NCI-H2107 treated with DMSO at 0.1 percent for 48 hours (cell line): ENCODE measurements around the gene WWOX.
A peak's percentile ranks its signal among the peaks of the same experiment; 100 is the strongest.

ENCODE experiments used
- DNase-seq: peaks from one replicate; lab custom pipeline; 2025; ENCODE audit not compliant: unreplicated experiment; lab: John Stamatoyannopoulos, UW

The WWOX gene

GRCh38 chr16:78140818-78141466 is 41.5 kb downstream of the WWOX start:
- DNase-seq: no peak

GRCh38 chr16:78142788-78143187 is 43.3 kb downstream of the WWOX start:
- DNase-seq: no peak

GRCh38 chr16:78146807-78147206 is 47.4 kb downstream of the WWOX start:
- no peak for DNase-seq

GRCh38 chr16:78147911-78148401 is 48.5 kb downstream of the WWOX start:
- DNase-seq: no peak

- no peak for DNase-seq
These were observed 50.8 kb downstream of the WWOX start for GRCh38 chr16:78150233-78150632.

GRCh38 chr16:78154729-78155461 is 55.4 kb downstream of the WWOX start:
- no peak for DNase-seq

- DNase-seq: no peak
These were observed 56.4 kb downstream of the WWOX start for GRCh38 chr16:78155791-78156345.

GRCh38 chr16:78161023-78161729 is 61.7 kb downstream of the WWOX start:
- DNase-seq: no peak

GRCh38 chr16:78163772-78164670 is 64.6 kb downstream of the WWOX start:
- DNase-seq: no peak

GRCh38 chr16:78170494-78170933 is 71.1 kb downstream of the WWOX start:
- no peak for DNase-seq

- no peak for DNase-seq
These were observed 75.8 kb downstream of the WWOX start for GRCh38 chr16:78175287-78175686.

GRCh38 chr16:78176435-78176834 is 77.0 kb downstream of the WWOX start:
- no peak for DNase-seq

GRCh38 chr16:78177218-78177617 is 77.8 kb downstream of the WWOX start:
- DNase-seq: no peak

- DNase-seq: no peak
These were observed 78.5 kb downstream of the WWOX start for GRCh38 chr16:78177987-78178386.

GRCh38 chr16:78179666-78180065 is 80.2 kb downstream of the WWOX start:
- DNase-seq: no peak

GRCh38 chr16:78180349-78180748 is 80.9 kb downstream of the WWOX start:
- DNase-seq: no peak

GRCh38 chr16:78183437-78184237 is 84.2 kb downstream of the WWOX start:
- peak; percentile 64 for DNase-seq

- DNase-seq: peak; percentile 49
These were observed 85.1 kb downstream of the WWOX start for GRCh38 chr16:78184238-78185183.

GRCh38 chr16:78189121-78189520 is 89.7 kb downstream of the WWOX start:
- DNase-seq: no peak
